Measurements from ENCODE around the gene EFNA5. TPM values are rescaled to one million over a fixed set of nuclear protein-coding genes. Genes with fewer than 3 reads are reported as not detected.

The EFNA5 gene
- total and polyA plus RNA-seq, 5 donors from 2014 or later: 0.73 TPM; not detected in 4

GRCh38 chr5:107377277-107377609 lies 293.5 kb downstream of the EFNA5 start:
- Histone ChIP-seq H3K36me3 (ENCODE audit: control insufficient read depth, insufficient read depth, low read length) (no peaks in the 10 kb centered on the region), H3K4me1 (ENCODE audit: control insufficient read depth, insufficient read depth, low read length, poor library complexity, severe bottlenecking) (no peaks in the 10 kb centered on the region), H3K27me3 (ENCODE audit: control insufficient read depth, insufficient read depth, low read length) (no peaks in the 10 kb centered on the region), H3K4me3 (ENCODE audit: low read depth, low read length) (no peak overlapping the region), H3K27ac (ENCODE audit: insufficient read depth, low read length, poor library complexity, severe bottlenecking) (no peak overlapping the region), H3K9me3 (ENCODE audit: control insufficient read depth in 2 of 2, low read length in 2 of 2) (no peaks in the 10 kb centered on the region)
- no peaks in the 10 kb centered on the region for H3K9me3 Mint-ChIP-seq
- no peaks in the 10 kb centered on the region for H3K4me1 Mint-ChIP-seq
- no peak overlapping the region for H3K27ac Mint-ChIP-seq
- no peak overlapping the region for H3K4me3 Mint-ChIP-seq
- ATAC-seq (ENCODE audit: low read depth in 2 of 2) (no peak), DNase-seq (no peak)
- no peaks in the 10 kb centered on the region for H3K36me3 Mint-ChIP-seq
- H3K27me3 Mint-ChIP-seq: no peaks in the 10 kb centered on the region

- DNase-seq (no peak), ATAC-seq (ENCODE audit: low read depth in 2 of 2) (no peak)
- no peaks in the 10 kb centered on the region for H3K27me3 ChIP-seq (ENCODE audit: control insufficient read depth, insufficient read depth, low read length)
- Mint-ChIP-seq H3K36me3 (no peaks in the 10 kb centered on the region), H3K27ac (no peak overlapping the region), H3K9me3 (no peaks in the 10 kb centered on the region), H3K4me3 (no peak overlapping the region), H3K4me1 (no peaks in the 10 kb centered on the region), H3K27me3 (no peaks in the 10 kb centered on the region)
- H3K4me3 ChIP-seq (ENCODE audit: low read depth, low read length): no peak overlapping the region
- H3K36me3 ChIP-seq (ENCODE audit: control insufficient read depth, insufficient read depth, low read length): no peaks in the 10 kb centered on the region
- no peaks in the 10 kb centered on the region for H3K4me1 ChIP-seq (ENCODE audit: control insufficient read depth, insufficient read depth, low read length, poor library complexity, severe bottlenecking)
- H3K9me3 ChIP-seq (ENCODE audit: control insufficient read depth in 2 of 2, low read length in 2 of 2): no peaks in the 10 kb centered on the region
- H3K27ac ChIP-seq (ENCODE audit: insufficient read depth, low read length, poor library complexity, severe bottlenecking): no peak overlapping the region
Observed at GRCh38 chr5:107376546-107377276, 294.0 kb downstream of the EFNA5 start.

DNA sequence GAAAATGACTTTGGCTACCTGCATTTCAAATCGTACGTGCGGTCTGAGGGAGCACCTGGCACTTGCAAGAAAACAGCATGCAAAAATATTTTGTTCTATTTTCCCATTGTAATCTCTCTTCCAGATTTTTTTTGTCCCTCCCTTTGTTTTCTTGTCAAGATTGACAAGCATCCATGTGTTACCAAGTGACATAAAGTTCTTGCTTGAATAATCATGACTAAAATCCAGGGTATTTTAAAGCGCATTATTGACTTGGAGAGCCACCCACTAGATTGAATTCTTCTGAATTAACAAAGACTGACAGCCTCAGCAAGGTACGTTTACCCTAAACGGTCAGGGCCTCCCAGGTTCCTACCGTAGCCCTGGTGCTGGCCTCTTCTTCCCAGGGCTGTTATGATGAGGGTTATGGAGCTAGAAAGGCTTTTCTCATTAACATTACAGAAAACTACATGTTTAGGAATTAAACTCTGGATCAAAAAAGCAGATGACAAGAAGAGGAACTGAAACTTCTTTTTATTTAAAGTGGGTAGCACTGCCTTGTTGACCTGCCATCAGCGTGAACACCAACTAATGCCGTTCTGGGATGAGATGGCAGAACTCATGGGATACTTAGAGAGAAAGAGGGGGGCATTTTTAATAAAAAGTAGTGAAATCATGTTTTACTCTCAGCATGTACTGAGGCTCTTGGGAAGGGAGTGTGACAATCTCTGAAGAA lies 297.0 kb downstream of the EFNA5 start:
- H3K27ac Mint-ChIP-seq: no peak overlapping the region
- H3K4me1 Mint-ChIP-seq: no peaks in the 10 kb centered on the region
- Histone ChIP-seq H3K9me3 (ENCODE audit: control insufficient read depth in 2 of 2, low read length in 2 of 2) (no peaks in the 10 kb centered on the region), H3K27me3 (ENCODE audit: control insufficient read depth, insufficient read depth, low read length) (no peaks in the 10 kb centered on the region), H3K36me3 (ENCODE audit: control insufficient read depth, insufficient read depth, low read length) (no peaks in the 10 kb centered on the region), H3K27ac (ENCODE audit: insufficient read depth, low read length, poor library complexity, severe bottlenecking) (no peak overlapping the region), H3K4me3 (ENCODE audit: low read depth, low read length) (no peak overlapping the region), H3K4me1 (ENCODE audit: control insufficient read depth, insufficient read depth, low read length, poor library complexity, severe bottlenecking) (no peaks in the 10 kb centered on the region)
- H3K9me3 Mint-ChIP-seq: peaks cover 0 to 2% (median 0%) of the 10 kb centered on the region in 7 donors
- H3K27me3 Mint-ChIP-seq: no peaks in the 10 kb centered on the region
- ATAC-seq (ENCODE audit: low read depth in 2 of 2) (no peak), DNase-seq (no peak)
- H3K36me3 Mint-ChIP-seq: no peaks in the 10 kb centered on the region
- H3K4me3 Mint-ChIP-seq: no peak overlapping the region

GRCh38 chr5:107372723-107373450 lies 297.9 kb downstream of the EFNA5 start:
- H3K27ac ChIP-seq (ENCODE audit: insufficient read depth, low read length, poor library complexity, severe bottlenecking): no peak overlapping the region
- Mint-ChIP-seq H3K9me3 (peaks cover 0 to 2% (median 0%) of the 10 kb centered on the region in 7 donors), H3K27me3 (no peaks in the 10 kb centered on the region), H3K4me3 (no peak overlapping the region), H3K27ac (no peak overlapping the region), H3K4me1 (no peaks in the 10 kb centered on the region), H3K36me3 (no peaks in the 10 kb centered on the region)
- H3K36me3 ChIP-seq (ENCODE audit: control insufficient read depth, insufficient read depth, low read length): no peaks in the 10 kb centered on the region
- DNase-seq: no peak
- no peaks in the 10 kb centered on the region for H3K27me3 ChIP-seq (ENCODE audit: control insufficient read depth, insufficient read depth, low read length)
- H3K4me1 ChIP-seq (ENCODE audit: control insufficient read depth, insufficient read depth, low read length, poor library complexity, severe bottlenecking): no peaks in the 10 kb centered on the region
- no peak for ATAC-seq (ENCODE audit: low read depth in 2 of 2)
- no peaks in the 10 kb centered on the region for H3K9me3 ChIP-seq (ENCODE audit: control insufficient read depth in 2 of 2, low read length in 2 of 2)
- no peak overlapping the region for H3K4me3 ChIP-seq (ENCODE audit: low read depth, low read length)

- H3K36me3 ChIP-seq (ENCODE audit: control insufficient read depth, insufficient read depth, low read length): no peaks in the 10 kb centered on the region
- ATAC-seq (ENCODE audit: low read depth in 2 of 2): no peak
- H3K9me3 ChIP-seq (ENCODE audit: control insufficient read depth in 2 of 2, low read length in 2 of 2): no peaks in the 10 kb centered on the region
- no peaks in the 10 kb centered on the region for H3K27me3 Mint-ChIP-seq
- H3K36me3 Mint-ChIP-seq: no peaks in the 10 kb centered on the region
- H3K4me3 Mint-ChIP-seq: no peak overlapping the region
- H3K27ac ChIP-seq (ENCODE audit: insufficient read depth, low read length, poor library complexity, severe bottlenecking): no peak overlapping the region
- H3K4me1 Mint-ChIP-seq: no peaks in the 10 kb centered on the region
- peaks cover 0 to 3% (median 0%) of the 10 kb centered on the region in 7 donors for H3K9me3 Mint-ChIP-seq
- H3K4me3 ChIP-seq (ENCODE audit: low read depth, low read length): no peak overlapping the region
- no peak overlapping the region for H3K27ac Mint-ChIP-seq
- H3K27me3 ChIP-seq (ENCODE audit: control insufficient read depth, insufficient read depth, low read length): no peaks in the 10 kb centered on the region
- no peak for DNase-seq
- H3K4me1 ChIP-seq (ENCODE audit: control insufficient read depth, insufficient read depth, low read length, poor library complexity, severe bottlenecking): no peaks in the 10 kb centered on the region
Observed at GRCh38 chr5:107370396-107370968, 300.3 kb downstream of the EFNA5 start.

DNA sequence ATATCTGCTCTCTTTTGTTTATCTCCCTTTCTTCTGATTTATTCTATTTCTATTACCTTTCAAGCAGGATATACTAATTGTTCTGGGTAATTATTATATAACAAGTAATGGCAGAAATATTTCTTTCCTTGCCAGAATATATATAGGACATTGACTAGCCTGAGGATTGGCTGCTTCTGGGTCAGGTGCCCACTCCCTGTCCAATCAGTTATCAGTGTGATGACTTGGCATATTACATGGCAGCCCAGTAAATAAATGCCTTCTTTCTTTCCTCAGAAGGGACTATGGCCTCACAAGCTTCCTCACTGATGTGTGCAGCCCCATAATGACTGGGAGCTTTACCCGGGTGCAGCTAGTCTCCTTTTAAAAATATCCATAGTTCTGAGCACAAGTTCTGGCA lies 301.1 kb downstream of the EFNA5 start:
- ATAC-seq (ENCODE audit: low read depth in 2 of 2): no peak
- H3K27ac Mint-ChIP-seq: no peak overlapping the region
- peaks cover 0 to 3% (median 0%) of the 10 kb centered on the region in 7 donors for H3K9me3 Mint-ChIP-seq

DNA sequence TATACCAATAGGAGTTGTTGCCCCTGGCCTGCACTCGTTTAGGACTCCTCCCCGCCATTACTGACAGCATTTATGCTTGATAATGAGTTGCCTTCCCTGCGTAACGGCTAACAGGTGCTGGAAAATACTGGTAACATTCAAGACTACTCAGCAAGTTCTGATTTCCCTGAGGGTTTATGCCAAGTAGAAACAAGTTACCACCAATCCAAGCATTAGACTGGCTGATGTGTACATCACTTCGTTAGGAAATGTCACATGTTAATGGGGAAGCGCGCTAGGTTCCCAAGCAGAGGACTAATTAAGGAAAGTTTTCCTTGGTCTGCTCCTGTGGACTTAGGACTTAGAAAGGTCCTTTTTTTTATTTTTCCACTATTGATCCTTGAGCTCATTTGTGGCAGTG lies 302.1 kb downstream of the EFNA5 start:
- Mint-ChIP-seq H3K36me3 (no peaks in the 10 kb centered on the region), H3K27me3 (no peaks in the 10 kb centered on the region), H3K4me3 (no peak overlapping the region), H3K4me1 (no peaks in the 10 kb centered on the region), H3K27ac (no peak overlapping the region), H3K9me3 (peaks cover 0 to 3% (median 0%) of the 10 kb centered on the region in 7 donors)
- DNase-seq: no peak
- ATAC-seq (ENCODE audit: low read depth in 2 of 2): no peak
- H3K27me3 ChIP-seq (ENCODE audit: control insufficient read depth, insufficient read depth, low read length): no peaks in the 10 kb centered on the region
- H3K36me3 ChIP-seq (ENCODE audit: control insufficient read depth, insufficient read depth, low read length): no peaks in the 10 kb centered on the region
- no peak overlapping the region for H3K4me3 ChIP-seq (ENCODE audit: low read depth, low read length)
- H3K9me3 ChIP-seq (ENCODE audit: control insufficient read depth in 2 of 2, low read length in 2 of 2): no peaks in the 10 kb centered on the region
- H3K27ac ChIP-seq (ENCODE audit: insufficient read depth, low read length, poor library complexity, severe bottlenecking): no peak overlapping the region
- no peaks in the 10 kb centered on the region for H3K4me1 ChIP-seq (ENCODE audit: control insufficient read depth, insufficient read depth, low read length, poor library complexity, severe bottlenecking)

More for the DNA sequence above, 301.1 kb downstream of the EFNA5 start:
- H3K4me1 Mint-ChIP-seq: no peaks in the 10 kb centered on the region
- H3K36me3 ChIP-seq (ENCODE audit: control insufficient read depth, insufficient read depth, low read length): no peaks in the 10 kb centered on the region
- no peak overlapping the region for H3K4me3 ChIP-seq (ENCODE audit: low read depth, low read length)
- DNase-seq: no peak
- no peak overlapping the region for H3K27ac ChIP-seq (ENCODE audit: insufficient read depth, low read length, poor library complexity, severe bottlenecking)
- H3K9me3 ChIP-seq (ENCODE audit: control insufficient read depth in 2 of 2, low read length in 2 of 2): no peaks in the 10 kb centered on the region
- no peaks in the 10 kb centered on the region for H3K27me3 ChIP-seq (ENCODE audit: control insufficient read depth, insufficient read depth, low read length)
- H3K4me3 Mint-ChIP-seq: no peak overlapping the region
- H3K27me3 Mint-ChIP-seq: no peaks in the 10 kb centered on the region
- no peaks in the 10 kb centered on the region for H3K36me3 Mint-ChIP-seq
- no peaks in the 10 kb centered on the region for H3K4me1 ChIP-seq (ENCODE audit: control insufficient read depth, insufficient read depth, low read length, poor library complexity, severe bottlenecking)

Data from CD4-positive, CD25-positive, alpha-beta regulatory T cell (primary cell).